Activated naive CD8-positive, alpha-beta T cell treated with anti-CD3 and anti-CD28 coated beads, Interleukin-2, amount 50 U/mL, for 24 hours (primary cell): ENCODE results near the gene ZNF488.

ENCODE experiments used
- ATAC-seq: fragments of 150-1000 bp; cut with Tn5 transposase; one replicate; pipeline ENCODE4 v1.10.0; 2021
- DNase-seq: peaks from one replicate; pipeline ENCODE4 v3.0.0; 2021
- H3K27ac Mint-ChIP-seq: one replicate; pipeline ENCODE4 v1.8.0; 2021; ENCODE audit warnings: mild to moderate bottlenecking, mixed read lengths
- H3K27me3 Mint-ChIP-seq: one replicate; pipeline ENCODE4 v1.8.0; 2021; ENCODE audit warnings: mixed read lengths
- H3K36me3 Mint-ChIP-seq: one replicate; pipeline ENCODE4 v1.8.0; 2021; ENCODE audit warnings: low read depth, mixed read lengths
- H3K4me1 Mint-ChIP-seq: one replicate; pipeline ENCODE4 v1.8.0; 2021; ENCODE audit warnings: mixed read lengths
- H3K4me3 Mint-ChIP-seq: one replicate; pipeline ENCODE4 v1.8.0; 2021; ENCODE audit warnings: mild to moderate bottlenecking, moderate library complexity, mixed read lengths
- H3K9me3 Mint-ChIP-seq: one replicate; pipeline ENCODE4 v1.8.0; 2021; ENCODE audit warnings: mixed read lengths

Gene ZNF488

DNA sequence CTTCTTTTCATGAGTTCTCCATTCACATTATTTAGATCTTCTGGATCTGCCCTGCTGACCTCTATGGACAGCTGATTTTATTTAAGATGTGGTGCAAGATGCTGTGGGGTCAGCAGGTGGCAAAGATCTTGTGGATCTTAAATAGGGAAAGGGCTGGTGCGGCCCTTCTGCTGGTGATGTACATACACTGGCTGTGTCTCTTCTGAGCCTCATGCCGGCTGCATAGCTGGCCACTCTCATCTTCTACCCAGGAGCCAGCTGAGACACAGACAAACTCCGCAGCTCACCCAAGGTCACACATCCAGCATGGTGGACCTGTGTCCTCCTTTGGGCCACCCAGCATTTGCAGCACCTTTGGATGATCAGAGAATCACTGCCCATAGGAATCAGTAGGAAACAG, 26.2 kb downstream of the ZNF488 start:
- Mint-ChIP-seq H3K27ac (no peak overlapping the region), H3K4me3 (no peak overlapping the region), H3K4me1 (no peaks in the 10 kb centered on the region), H3K36me3 (no peaks in the 10 kb centered on the region), H3K9me3 (no peaks in the 10 kb centered on the region), H3K27me3 (no peaks in the 10 kb centered on the region)
- no peak for ATAC-seq
- DNase-seq: no peak

DNA sequence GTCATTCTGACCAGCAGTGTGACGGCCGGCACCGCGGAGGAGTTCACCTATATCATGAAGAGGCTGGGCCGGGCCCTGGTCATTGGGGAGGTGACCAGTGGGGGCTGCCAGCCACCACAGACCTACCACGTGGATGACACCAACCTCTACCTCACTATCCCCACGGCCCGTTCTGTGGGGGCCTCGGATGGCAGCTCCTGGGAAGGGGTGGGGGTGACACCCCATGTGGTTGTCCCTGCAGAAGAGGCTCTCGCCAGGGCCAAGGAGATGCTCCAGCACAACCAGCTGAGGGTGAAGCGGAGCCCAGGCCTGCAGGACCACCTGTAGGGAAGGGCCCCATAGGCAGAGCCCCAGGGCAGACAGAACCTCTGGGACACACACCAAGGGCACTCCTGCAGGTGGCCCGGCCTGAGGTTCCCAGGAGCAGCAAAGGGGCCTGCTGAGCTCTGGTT, 26.9 kb downstream of the ZNF488 start:
- DNase-seq (no peak), ATAC-seq (peak; percentile 12)
- Mint-ChIP-seq H3K4me1 (no peaks in the 10 kb centered on the region), H3K9me3 (no peaks in the 10 kb centered on the region), H3K4me3 (no peak overlapping the region), H3K36me3 (no peaks in the 10 kb centered on the region), H3K27ac (no peak overlapping the region), H3K27me3 (no peaks in the 10 kb centered on the region)

DNA sequence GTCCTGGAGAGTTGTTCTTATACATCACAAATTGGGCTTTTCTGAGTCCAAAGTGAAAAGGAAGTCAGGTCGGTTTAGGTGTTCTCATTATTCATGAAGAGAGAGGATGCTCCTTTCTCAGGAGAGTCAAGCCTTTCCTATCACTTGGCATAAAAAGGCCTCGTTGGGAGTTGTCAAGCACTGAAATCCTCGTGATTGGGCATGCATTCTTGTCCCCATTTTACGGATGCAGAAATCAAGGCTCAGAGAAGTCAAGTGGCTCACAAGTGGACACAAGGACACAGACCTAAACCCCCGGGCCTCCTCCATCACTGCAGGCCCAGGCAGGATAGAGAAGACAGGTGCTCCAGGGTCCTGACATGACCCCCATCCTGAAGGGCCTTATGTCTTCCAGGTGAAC, 27.4 kb downstream of the ZNF488 start:
- H3K27ac Mint-ChIP-seq: no peak overlapping the region
- no peaks in the 10 kb centered on the region for H3K9me3 Mint-ChIP-seq
- no peaks in the 10 kb centered on the region for H3K27me3 Mint-ChIP-seq
- H3K4me1 Mint-ChIP-seq: no peaks in the 10 kb centered on the region
- ATAC-seq (no peak), DNase-seq (no peak)
- no peak overlapping the region for H3K4me3 Mint-ChIP-seq
- no peaks in the 10 kb centered on the region for H3K36me3 Mint-ChIP-seq

DNA sequence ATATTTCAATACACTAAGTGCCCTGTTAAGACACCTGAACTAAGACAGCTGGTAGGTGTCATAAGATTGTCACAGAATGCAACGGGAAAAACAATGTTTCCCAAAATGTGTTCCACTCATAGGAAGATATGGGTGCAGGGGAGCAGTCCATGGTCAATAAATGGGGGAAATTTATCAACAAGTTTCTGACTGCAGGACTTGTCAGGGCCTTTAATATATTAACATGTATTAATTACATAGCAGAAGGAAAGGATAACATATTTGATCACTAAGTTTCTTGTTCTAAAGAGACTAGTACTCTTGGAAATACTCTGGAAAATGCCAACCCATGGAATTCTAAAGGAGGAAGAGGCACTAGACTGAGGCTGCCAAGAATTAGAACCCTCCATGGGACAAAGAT, 29.2 kb downstream of the ZNF488 start:
- Mint-ChIP-seq H3K36me3 (no peaks in the 10 kb centered on the region), H3K4me1 (no peaks in the 10 kb centered on the region), H3K27ac (no peak overlapping the region), H3K4me3 (no peak overlapping the region), H3K27me3 (no peaks in the 10 kb centered on the region), H3K9me3 (no peaks in the 10 kb centered on the region)
- DNase-seq (no peak), ATAC-seq (no peak)

DNA sequence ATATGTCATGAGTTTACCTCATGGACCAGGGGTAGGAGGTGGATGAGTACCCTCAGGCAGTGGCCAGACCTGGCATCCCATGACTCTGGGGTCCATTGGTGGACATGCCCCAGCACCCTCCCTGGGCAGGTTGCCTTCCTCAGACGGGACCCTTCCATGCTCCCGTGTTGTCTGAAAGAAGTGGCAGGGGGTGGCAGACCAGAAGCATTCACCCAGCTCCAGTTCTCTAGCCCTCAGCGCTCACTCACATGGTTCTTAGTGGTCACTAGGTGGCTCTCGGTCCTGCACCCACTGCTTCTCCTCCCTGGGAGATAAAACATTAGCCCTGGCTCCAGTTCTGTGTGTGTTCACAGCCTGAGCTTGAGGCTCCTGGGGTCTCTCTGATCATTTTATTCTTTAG, 29.9 kb downstream of the ZNF488 start:
- no peaks in the 10 kb centered on the region for H3K36me3 Mint-ChIP-seq
- no peak overlapping the region for H3K27ac Mint-ChIP-seq
- ATAC-seq: no peak
- H3K27me3 Mint-ChIP-seq: no peaks in the 10 kb centered on the region
- H3K4me3 Mint-ChIP-seq: no peak overlapping the region
- no peaks in the 10 kb centered on the region for H3K4me1 Mint-ChIP-seq
- H3K9me3 Mint-ChIP-seq: no peaks in the 10 kb centered on the region
- no peak for DNase-seq

DNA sequence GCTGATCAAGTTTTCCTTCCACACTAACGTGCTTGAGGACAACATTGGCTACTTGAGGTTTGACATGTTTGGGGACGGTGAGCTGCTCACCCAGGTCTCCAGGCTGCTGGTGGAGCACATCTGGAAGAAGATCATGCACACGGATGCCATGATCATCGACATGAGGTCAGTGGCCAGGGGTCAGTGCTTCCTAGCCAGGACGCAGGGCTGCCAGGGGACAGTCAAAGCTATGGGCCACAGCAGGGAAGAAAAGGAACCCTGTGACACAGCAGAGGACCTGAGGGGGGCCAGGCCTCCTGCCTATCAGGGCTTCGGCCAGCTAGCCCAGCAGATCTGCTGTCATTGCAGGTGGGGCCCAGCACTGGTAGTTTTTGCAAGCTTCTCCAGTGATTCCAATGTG, 30.7 kb downstream of the ZNF488 start:
- Mint-ChIP-seq H3K4me1 (no peaks in the 10 kb centered on the region), H3K4me3 (no peak overlapping the region), H3K27ac (no peak overlapping the region), H3K9me3 (no peaks in the 10 kb centered on the region), H3K27me3 (no peaks in the 10 kb centered on the region), H3K36me3 (no peaks in the 10 kb centered on the region)
- DNase-seq (no peak), ATAC-seq (no peak)

DNA sequence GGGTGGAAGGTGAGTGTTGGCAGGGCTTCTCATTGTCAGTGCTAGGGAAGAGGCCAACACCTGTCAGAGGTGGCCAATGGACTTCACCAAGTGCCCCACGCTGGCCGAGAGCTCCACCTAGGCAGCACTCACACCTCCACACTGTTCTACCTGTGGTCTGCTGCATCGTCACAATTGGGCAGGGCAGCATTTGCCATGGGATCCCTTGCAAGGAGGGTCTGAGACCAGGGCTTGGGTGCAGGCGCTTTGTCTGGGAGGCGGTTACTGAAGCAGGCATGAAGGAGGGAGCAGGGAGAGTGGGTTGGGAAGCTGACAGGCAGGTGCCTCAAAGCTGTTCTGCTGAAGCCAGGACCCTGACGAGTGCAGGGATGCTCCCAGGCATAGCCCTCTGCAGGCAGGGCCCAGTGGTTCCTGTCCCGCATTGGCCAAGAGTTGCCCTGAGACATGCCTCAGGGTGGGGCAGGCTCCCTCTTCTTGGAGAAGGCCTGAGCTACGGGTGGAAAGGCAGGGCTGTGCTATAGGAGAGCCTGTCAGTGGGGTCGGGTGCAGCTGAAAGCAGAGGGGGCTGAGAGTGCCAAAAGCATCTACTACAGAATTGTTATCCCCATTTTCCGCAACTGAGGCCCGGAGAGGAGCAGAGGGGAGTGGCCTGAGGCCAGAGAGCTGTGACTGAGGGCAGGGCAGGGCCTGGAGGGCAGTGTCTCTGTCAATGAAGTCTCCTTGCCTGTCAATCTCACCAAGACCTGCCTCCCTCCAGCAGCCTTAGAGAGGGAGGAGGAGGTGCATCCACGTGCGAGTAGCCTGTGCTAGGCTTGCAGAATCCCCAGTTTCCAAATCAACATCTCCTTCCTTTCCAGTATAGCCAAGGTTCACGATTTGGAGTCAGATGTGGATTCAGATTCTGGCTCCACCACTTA, 31.9 kb downstream of the ZNF488 start:
- no peaks in the 10 kb centered on the region for H3K9me3 Mint-ChIP-seq
- H3K36me3 Mint-ChIP-seq: no peaks in the 10 kb centered on the region
- H3K27me3 Mint-ChIP-seq: no peaks in the 10 kb centered on the region

DNA sequence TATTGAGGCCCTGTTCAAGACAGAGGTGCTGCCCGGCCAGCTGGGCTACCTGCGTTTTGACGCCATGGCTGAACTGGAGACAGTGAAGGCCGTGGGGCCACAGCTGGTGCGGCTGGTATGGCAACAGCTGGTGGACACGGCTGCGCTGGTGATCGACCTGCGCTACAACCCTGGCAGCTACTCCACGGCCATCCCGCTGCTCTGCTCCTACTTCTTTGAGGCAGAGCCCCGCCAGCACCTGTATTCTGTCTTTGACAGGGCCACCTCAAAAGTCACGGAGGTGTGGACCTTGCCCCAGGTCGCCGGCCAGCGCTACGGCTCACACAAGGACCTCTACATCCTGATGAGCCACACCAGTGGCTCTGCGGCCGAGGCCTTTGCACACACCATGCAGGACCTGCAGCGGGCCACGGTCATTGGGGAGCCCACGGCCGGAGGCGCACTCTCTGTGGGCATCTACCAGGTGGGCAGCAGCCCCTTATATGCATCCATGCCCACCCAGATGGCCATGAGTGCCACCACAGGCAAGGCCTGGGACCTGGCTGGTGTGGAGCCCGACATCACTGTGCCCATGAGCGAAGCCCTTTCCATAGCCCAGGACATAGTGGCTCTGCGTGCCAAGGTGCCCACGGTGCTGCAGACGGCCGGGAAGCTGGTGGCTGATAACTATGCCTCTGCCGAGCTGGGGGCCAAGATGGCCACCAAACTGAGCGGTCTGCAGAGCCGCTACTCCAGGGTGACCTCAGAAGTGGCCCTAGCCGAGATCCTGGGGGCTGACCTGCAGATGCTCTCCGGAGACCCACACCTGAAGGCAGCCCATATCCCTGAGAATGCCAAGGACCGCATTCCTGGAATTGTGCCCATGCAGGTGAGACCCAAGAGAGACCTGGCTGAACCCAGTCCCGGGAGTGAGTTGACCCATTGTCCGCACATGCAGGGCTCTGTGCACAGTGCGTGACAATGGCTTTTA, 33.1 kb downstream of the ZNF488 start:
- no peak for DNase-seq
- no peaks in the 10 kb centered on the region for H3K4me1 Mint-ChIP-seq

More for the DNA sequence above, 31.9 kb downstream of the ZNF488 start:
- no peak for DNase-seq
- H3K27ac Mint-ChIP-seq: no peak overlapping the region
- no peaks in the 10 kb centered on the region for H3K4me1 Mint-ChIP-seq
- ATAC-seq: no peak
- no peak overlapping the region for H3K4me3 Mint-ChIP-seq

DNA sequence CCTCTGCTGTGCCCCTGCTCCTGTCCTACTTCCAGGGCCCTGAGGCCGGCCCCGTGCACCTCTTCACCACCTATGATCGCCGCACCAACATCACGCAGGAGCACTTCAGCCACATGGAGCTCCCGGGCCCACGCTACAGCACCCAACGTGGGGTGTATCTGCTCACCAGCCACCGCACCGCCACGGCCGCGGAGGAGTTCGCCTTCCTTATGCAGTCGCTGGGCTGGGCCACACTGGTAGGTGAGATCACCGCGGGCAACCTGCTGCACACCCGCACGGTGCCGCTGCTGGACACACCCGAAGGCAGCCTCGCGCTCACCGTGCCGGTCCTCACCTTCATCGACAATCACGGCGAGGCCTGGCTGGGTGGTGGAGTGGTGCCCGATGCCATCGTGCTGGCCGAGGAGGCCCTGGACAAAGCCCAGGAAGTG, 34.1 kb downstream of the ZNF488 start:
- ATAC-seq (no peak), DNase-seq (no peak)
- Mint-ChIP-seq H3K27me3 (no peaks in the 10 kb centered on the region), H3K4me3 (no peak overlapping the region), H3K4me1 (no peaks in the 10 kb centered on the region), H3K9me3 (no peaks in the 10 kb centered on the region), H3K27ac (no peak overlapping the region), H3K36me3 (no peaks in the 10 kb centered on the region)

More for the DNA sequence above, 33.1 kb downstream of the ZNF488 start:
- no peak for ATAC-seq
- no peak overlapping the region for H3K27ac Mint-ChIP-seq
- no peaks in the 10 kb centered on the region for H3K27me3 Mint-ChIP-seq
- no peaks in the 10 kb centered on the region for H3K36me3 Mint-ChIP-seq
- no peak overlapping the region for H3K4me3 Mint-ChIP-seq
- no peaks in the 10 kb centered on the region for H3K9me3 Mint-ChIP-seq

DNA sequence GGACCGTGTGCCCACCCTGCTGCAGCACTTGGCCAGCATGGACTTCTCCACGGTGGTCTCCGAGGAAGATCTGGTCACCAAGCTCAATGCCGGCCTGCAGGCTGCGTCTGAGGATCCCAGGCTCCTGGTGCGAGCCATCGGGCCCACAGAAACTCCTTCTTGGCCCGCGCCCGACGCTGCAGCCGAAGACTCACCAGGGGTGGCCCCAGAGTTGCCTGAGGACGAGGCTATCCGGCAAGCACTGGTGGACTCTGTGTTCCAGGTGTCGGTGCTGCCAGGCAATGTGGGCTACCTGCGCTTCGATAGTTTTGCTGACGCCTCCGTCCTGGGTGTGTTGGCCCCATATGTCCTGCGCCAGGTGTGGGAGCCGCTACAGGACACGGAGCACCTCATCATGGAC, 34.6 kb downstream of the ZNF488 start:
- ATAC-seq: no peak
- no peaks in the 10 kb centered on the region for H3K36me3 Mint-ChIP-seq
- no peak overlapping the region for H3K4me3 Mint-ChIP-seq
- no peak for DNase-seq
- H3K9me3 Mint-ChIP-seq: no peaks in the 10 kb centered on the region
- no peak overlapping the region for H3K27ac Mint-ChIP-seq
- H3K4me1 Mint-ChIP-seq: no peaks in the 10 kb centered on the region
- no peaks in the 10 kb centered on the region for H3K27me3 Mint-ChIP-seq

DNA sequence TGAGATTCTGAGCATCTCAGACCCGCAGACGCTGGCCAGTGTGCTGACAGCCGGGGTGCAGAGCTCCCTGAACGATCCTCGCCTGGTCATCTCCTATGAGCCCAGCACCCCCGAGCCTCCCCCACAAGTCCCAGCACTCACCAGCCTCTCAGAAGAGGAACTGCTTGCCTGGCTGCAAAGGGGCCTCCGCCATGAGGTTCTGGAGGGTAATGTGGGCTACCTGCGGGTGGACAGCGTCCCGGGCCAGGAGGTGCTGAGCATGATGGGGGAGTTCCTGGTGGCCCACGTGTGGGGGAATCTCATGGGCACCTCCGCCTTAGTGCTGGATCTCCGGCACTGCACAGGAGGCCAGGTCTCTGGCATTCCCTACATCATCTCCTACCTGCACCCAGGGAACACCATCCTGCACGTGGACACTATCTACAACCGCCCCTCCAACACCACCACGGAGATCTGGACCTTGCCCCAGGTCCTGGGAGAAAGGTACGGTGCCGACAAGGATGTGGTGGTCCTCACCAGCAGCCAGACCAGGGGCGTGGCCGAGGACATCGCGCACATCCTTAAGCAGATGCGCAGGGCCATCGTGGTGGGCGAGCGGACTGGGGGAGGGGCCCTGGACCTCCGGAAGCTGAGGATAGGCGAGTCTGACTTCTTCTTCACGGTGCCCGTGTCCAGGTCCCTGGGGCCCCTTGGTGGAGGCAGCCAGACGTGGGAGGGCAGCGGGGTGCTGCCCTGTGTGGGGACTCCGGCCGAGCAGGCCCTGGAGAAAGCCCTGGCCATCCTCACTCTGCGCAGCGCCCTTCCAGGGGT, 35.2 kb downstream of the ZNF488 start:
- Mint-ChIP-seq H3K36me3 (no peaks in the 10 kb centered on the region), H3K4me3 (no peak overlapping the region), H3K9me3 (no peaks in the 10 kb centered on the region), H3K4me1 (no peaks in the 10 kb centered on the region), H3K27me3 (no peaks in the 10 kb centered on the region), H3K27ac (no peak overlapping the region)
- DNase-seq: no peak
- no peak for ATAC-seq

DNA sequence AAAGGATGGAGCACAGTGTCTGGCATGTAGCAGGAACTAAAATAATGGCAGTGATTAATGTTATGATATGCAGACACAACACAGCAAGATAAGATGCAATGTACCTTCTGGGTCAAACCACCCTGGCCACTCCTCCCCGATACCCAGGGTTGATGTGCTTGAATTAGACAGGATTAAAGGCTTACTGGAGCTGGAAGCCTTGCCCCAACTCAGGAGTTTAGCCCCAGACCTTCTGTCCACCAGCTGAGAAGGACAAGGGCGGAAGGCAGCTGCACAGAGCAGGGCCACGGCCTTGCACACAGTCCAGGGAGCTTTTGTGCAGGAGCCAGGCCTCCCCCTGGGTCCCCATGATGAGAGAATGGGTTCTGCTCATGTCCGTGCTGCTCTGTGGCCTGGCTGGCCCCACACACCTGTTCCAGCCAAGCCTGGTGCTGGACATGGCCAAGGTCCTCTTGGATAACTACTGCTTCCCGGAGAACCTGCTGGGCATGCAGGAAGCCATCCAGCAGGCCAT, 35.9 kb downstream of the ZNF488 start, which contains the start of gene RBP3:
Gene RBP3 (plus strand): TSS at position 226 of the 514 bp plus-strand sequence. CDS start 122 bp downstream, at position 348.
- no peak for ATAC-seq
- Mint-ChIP-seq H3K27me3 (no peaks in the 10 kb centered on the region), H3K27ac (no peak within 1 kb of the TSS), H3K36me3 (no peaks in the 10 kb centered on the region), H3K9me3 (no peaks in the 10 kb centered on the region), H3K4me3 (no peak within 1 kb of the TSS), H3K4me1 (no peaks in the 10 kb centered on the region)
- no peak for DNase-seq

DNA sequence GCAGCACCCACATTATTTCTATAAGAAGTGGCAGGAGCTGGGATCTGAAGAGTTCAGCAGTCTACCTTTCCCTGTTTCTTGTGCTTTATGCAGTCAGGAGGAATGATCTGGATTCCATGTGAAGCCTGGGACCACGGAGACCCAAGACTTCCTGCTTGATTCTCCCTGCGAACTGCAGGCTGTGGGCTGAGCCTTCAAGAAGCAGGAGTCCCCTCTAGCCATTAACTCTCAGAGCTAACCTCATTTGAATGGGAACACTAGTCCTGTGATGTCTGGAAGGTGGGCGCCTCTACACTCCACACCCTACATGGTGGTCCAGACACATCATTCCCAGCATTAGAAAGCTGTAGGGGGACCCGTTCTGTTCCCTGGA, 36.8 kb downstream of the ZNF488 start:
- Mint-ChIP-seq H3K36me3 (no peaks in the 10 kb centered on the region), H3K9me3 (no peaks in the 10 kb centered on the region), H3K27ac (no peak overlapping the region), H3K27me3 (no peaks in the 10 kb centered on the region), H3K4me1 (no peaks in the 10 kb centered on the region), H3K4me3 (no peak overlapping the region)
- ATAC-seq (no peak), DNase-seq (no peak)
